ENCODE measurements around the gene NAPSA. TPM values are rescaled to one million over a fixed set of nuclear protein-coding genes. Genes with fewer than 3 reads are reported as not detected.

The NAPSA gene
- total and polyA plus RNA-seq, 9 of the 15 experiments (the other 6 are each of a cell fraction or from before 2014, with no cell fraction given) = 0.25 to 1.9 (median 0.69) TPM

GRCh38 chr19:50320596-50320995 lies 44.8 kb downstream of the NAPSA start:
- Histone ChIP-seq H3K79me2 (ENCODE audit: control insufficient read depth, insufficient read depth, low read length) (peaks cover 7% of the 10 kb centered on the region; the same call in 2 of the 3 replicates), H3K9ac (ENCODE audit: insufficient read depth in 1 of 2, low read depth in 2 of 2, low read length in 2 of 2) (no peak overlapping the region; a peak in 1 of 4 replicates), H3K9me1 (ENCODE audit: control insufficient read depth, insufficient read depth, low read length) (peaks cover 3% of the 10 kb centered on the region), H4K20me1 (replicated peaks; ENCODE audit: control insufficient read depth, insufficient read depth, low read length) (peaks cover 24% of the 10 kb centered on the region; the same call in 1 of the 2 replicates), H3K36me3 (ENCODE audit: control insufficient read depth, insufficient read depth, low read length) (peaks cover 24% of the 10 kb centered on the region; the same call in 1 of the 3 replicates), H3K4me1 (replicated peaks in 1 of 2; ENCODE audit: control insufficient read depth in 2 of 2, insufficient read depth in 2 of 2, low read length in 2 of 2) (peaks cover 0 to 22% of the 10 kb centered on the region in 2 experiments; a peak in 4 of 5 replicates), H3K4me3 (no peak overlapping the region), H3K27ac (ENCODE audit: extremely low read depth, low read depth, low read length) (no peak overlapping the region), H2AFZ (ENCODE audit: low read depth, low read length) (no peak overlapping the region), H3K4me2 (ENCODE audit: insufficient read depth, low read length) (no peak overlapping the region), H3K27me3 (ENCODE audit: control insufficient read depth in 2 of 2, insufficient read depth in 2 of 2, low read length in 2 of 2) (no peaks in the 10 kb centered on the region), H3K9me3 (replicated peaks; ENCODE audit: control insufficient read depth, insufficient read depth, low read depth, low read length) (no peaks in the 10 kb centered on the region)
- POLR2A ChIA-PET = no interaction called here
- in situ Hi-C loops (cut with MboI) (no loop called here), intact Hi-C loops (cut with micrococcal nuclease) (no loop called here)
- WGBS (ENCODE audit: insufficient coverage, low coverage, missing lambda C conversion rate) = 91% methylated on average over 12 of the region's 20 CpGs
- BruUV-seq (replicated peaks) = no TSS peak
- TF ChIP-seq NR4A1 (CRISPR knock-in tag; IDR thresholded peaks at IDR 0.05) = no peak
- no peak for TF ChIP-seq NR4A1 (tag; IDR thresholded peaks at IDR 0.05)
- TF ChIP-seq DPF2 (IDR thresholded peaks at IDR 0.05) = no peak
- TF ChIP-seq POLR2G (IDR thresholded peaks at IDR 0.05; ENCODE audit: low read depth, low read length) = peak; percentile 50
- CTCF ChIA-PET (ENCODE audit: low intra/inter-chr PET ratio) = no interaction called here
- no peak for DNase-seq (ENCODE audit: extremely low read depth in 1 of 4, low spot score in 3 of 4)
- no peak for ATAC-seq
- FAIRE-seq = no peak

GRCh38 chr19:50320051-50320450 lies 45.4 kb downstream of the NAPSA start:
- no peak overlapping the region for H3K9ac ChIP-seq (ENCODE audit: insufficient read depth in 1 of 2, low read depth in 2 of 2, low read length in 2 of 2)
- H3K4me1 ChIP-seq (replicated peaks in 1 of 2; ENCODE audit: control insufficient read depth in 2 of 2, insufficient read depth in 2 of 2, low read length in 2 of 2) = peaks cover 0 to 21% of the 10 kb centered on the region in 2 experiments; a peak in 4 of 5 replicates
- H3K79me2 ChIP-seq (ENCODE audit: control insufficient read depth, insufficient read depth, low read length) = peaks cover 3% of the 10 kb centered on the region; the same call in 1 of the 3 replicates
- FAIRE-seq (no peak), DNase-seq (ENCODE audit: extremely low read depth in 1 of 4, low spot score in 3 of 4) (no peak), ATAC-seq (no peak)
- H3K27me3 ChIP-seq (ENCODE audit: control insufficient read depth in 2 of 2, insufficient read depth in 2 of 2, low read length in 2 of 2) = no peaks in the 10 kb centered on the region
- H3K4me3 ChIP-seq = no peak overlapping the region
- peaks cover 24% of the 10 kb centered on the region; the same call in 1 of the 3 replicates for H3K36me3 ChIP-seq (ENCODE audit: control insufficient read depth, insufficient read depth, low read length)
- no peak overlapping the region for H2AFZ ChIP-seq (ENCODE audit: low read depth, low read length)
- no TSS peak for BruUV-seq (replicated peaks)
- intact Hi-C loops (cut with micrococcal nuclease) (no loop called here), in situ Hi-C loops (cut with MboI) (no loop called here)
- H3K9me3 ChIP-seq (replicated peaks; ENCODE audit: control insufficient read depth, insufficient read depth, low read depth, low read length) = no peaks in the 10 kb centered on the region
- H3K4me2 ChIP-seq (ENCODE audit: insufficient read depth, low read length) = no peak overlapping the region
- peaks cover 20% of the 10 kb centered on the region; the same call in 1 of the 2 replicates for H4K20me1 ChIP-seq (replicated peaks; ENCODE audit: control insufficient read depth, insufficient read depth, low read length)
- WGBS (ENCODE audit: insufficient coverage, low coverage, missing lambda C conversion rate) = 80% methylated on average over 2 of the region's 12 CpGs
- ChIA-PET CTCF (ENCODE audit: low intra/inter-chr PET ratio) (no interaction called here), POLR2A (no interaction called here)
- peaks cover under 1% of the 10 kb centered on the region for H3K9me1 ChIP-seq (ENCODE audit: control insufficient read depth, insufficient read depth, low read length)
- TF ChIP-seq ZNF133 (CRISPR knock-in tag; IDR thresholded peaks at IDR 0.05) (no peak), PTTG1 (tag; IDR thresholded peaks at IDR 0.05; ENCODE audit: low read depth) (no peak), ZNF41 (CRISPR knock-in tag; conservative IDR thresholded peaks at IDR 0.05) (no peak), PHF21A (IDR thresholded peaks at IDR 0.05; ENCODE audit: borderline replicate concordance, low read depth) (no peak), PHB (CRISPR knock-in tag; IDR thresholded peaks at IDR 0.05) (no peak), YY1 (IDR thresholded peaks at IDR 0.05; ENCODE audit: borderline replicate concordance in 1 of 3, control insufficient read depth in 1 of 3, extremely low read depth in 1 of 3, insufficient read depth in 3 of 3, insufficient read length in 1 of 3, insufficient replicate concordance in 2 of 3, low read depth in 1 of 3, low read length in 2 of 3) (no peak), ATF2 (CRISPR knock-in tag; IDR thresholded peaks at IDR 0.05) (no peak), LEF1 (IDR thresholded peaks at IDR 0.05) (no peak)
- H3K27ac ChIP-seq (ENCODE audit: extremely low read depth, low read depth, low read length) = no peak overlapping the region

Measured in K562 (cell line).